Midbrain (tissue), 1 donor: ENCODE data around the gene PHACTR3.

Experiments
- DNase-seq: peaks from one replicate; lab custom pipeline; 2025; lab: John Stamatoyannopoulos, UW

PHACTR3 gene

DNA sequence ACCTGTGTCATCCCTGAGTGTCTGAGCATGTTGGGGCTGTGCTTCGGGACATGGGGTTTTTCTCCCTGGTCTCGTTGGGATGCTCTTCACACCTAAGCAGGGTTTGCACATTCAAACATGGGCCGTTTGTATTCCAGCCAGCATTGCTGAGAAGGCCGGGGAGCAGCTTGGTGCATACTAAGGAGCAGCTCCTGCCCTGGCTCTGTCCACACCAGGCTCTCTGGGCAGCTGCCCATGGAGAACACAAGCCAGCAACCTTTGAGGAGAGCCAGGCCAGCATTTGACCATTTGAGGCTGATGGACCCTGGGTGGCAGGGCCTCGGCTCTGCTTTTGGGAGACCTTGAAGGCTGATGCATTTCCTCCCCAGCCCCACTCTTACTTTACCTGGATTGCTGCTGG, 92.1 kb downstream of the PHACTR3 start:
- peak; percentile 39 for DNase-seq

DNA sequence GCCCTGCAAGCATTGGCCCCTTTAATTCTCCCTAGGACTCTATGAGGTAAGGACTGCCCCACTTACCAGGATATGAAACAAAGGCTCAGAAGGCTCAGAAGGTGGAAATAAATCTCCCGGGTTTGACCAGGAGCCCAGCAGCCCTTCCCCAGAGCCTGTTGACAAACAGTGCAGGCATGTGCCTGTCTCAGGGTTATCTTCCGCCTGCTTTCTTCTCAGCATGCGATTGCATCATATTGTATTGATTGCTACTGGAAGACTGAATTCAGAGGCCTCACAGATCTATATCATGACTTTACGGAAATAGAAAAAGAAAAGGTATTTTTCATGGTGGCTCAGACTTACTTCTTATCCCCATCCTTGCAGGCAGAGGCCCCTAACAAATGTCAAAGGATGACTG, 92.7 kb downstream of the PHACTR3 start:
- DNase-seq, result no peak

DNA sequence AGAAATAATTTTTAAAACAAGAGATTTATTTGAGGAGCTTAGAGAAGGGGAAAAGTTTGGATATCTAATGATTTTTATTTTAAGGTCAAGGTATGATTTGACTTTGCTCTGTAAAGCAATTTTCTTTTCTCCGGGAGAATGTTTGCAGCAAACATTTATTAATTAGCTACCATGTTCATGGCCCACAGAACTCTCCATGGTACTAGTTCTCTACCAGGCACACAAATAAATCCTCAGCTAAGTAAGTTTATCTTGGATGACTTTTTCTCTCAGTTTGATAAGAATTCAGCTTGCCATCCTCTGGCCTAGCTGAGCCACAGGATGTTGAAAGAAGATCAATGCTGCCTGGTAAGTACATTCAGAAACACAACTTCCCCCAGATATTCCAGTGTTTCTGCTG, 94.3 kb downstream of the PHACTR3 start:
- DNase-seq, result no peak

DNA sequence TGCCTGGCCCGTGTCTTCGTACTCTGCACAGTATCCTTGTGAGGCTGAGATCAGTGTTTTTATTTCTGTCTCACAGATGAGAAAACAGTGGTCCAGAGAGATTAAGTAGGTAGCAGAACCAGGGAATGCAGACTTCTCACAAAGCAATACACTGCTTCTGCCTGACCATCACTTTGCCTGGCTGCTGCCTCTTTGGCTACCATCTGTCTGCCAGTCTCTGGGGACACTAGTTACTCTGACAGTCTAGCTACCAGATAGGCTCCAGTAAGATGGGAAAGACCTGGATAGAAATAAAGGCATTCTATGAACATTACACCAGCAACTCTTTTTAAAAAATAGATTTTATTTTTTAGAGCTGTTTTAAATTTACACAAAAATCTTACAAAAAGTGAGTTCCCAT, 96.9 kb downstream of the PHACTR3 start:
- no peak for DNase-seq

DNA sequence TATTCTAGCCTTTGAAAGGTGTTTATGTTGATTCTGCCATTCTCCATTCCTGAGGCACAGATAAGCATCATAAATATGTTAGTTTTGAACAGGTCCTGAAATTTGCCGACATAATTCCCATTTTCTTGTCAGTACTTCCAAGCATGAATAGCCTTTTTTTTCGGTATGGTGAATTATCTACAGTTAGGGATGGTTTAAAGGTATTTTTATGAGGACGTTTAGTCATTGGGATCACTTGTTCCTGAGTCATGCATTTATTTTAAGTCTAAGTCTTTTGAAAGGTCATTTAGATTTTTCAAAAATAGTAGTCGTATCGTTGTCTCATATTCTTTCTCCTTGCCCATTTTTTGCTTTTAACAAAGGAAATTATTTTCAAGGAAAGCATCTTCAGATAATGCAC, 98.7 kb downstream of the PHACTR3 start:
- DNase-seq, result no peak

DNA sequence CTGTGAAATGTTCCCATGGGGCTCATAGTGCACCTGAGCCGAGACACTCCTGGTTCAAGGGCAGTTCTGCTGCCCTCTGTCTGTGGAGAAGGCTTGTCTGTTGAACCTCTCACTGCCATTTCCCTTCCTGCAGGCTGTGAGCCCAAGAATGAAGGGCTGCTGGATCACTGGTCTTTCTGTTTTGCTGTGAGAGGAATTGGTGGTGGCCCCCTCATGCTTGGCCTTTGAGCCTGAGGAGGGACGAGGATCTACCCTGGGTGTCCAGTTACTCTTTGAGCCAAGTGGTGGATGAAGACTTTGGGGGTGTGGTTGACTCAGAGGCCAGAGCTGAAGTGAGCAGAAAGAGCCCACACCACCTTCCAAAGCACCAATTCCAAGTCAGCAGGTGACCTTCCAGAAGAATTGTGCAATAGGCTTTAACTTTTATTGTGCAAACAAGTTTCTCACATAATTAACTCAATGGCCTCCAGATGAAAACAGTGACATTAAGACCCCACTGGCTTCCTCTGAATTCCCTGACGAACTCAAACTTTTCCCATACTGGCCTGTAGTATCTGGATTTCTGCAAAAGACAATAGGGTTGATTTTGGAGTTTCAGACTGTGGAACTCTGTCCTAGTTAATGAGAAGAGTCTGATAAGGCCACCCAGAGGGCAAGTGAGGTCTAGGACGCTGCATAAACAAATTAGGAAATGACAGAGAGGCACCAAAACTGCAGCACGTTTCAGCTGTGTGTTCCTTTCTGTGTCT, 101.5 kb downstream of the PHACTR3 start:
- no peak for DNase-seq

DNA sequence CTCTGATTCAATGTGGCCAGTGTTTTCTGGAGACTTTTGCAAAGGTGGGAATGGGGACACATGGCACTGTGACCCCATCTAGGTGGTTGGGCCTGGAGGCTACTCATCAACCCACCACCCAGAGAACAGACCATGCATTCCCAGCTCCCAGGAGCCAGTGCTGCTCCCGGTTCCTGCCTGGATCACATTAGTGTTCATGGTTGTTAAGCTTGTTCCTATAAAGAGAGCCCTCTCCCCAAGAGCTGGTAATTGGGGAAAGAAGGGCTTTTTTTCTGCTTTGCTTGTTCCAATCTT, 102.0 kb downstream of the PHACTR3 start:
- DNase-seq, result no peak

DNA sequence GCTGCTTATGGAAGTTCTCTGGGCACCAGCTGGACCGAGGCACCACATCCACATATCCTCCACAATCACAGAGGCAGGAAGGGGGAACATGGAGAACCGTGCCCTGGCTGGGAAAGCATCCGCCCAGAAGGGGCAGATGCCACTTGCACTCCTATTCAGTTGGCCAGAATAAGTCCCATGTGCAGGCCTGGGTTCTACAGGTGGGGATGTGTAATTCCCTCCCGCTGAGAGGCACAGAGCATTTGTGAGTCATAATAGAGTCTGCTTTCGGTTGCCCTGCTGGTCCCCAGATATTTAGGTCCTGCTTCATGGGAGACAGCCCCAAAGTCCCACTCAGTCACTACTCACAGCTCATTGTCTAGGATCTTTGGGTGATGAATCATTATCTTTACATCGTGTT, 104.0 kb downstream of the PHACTR3 start:
- no peak for DNase-seq

DNA sequence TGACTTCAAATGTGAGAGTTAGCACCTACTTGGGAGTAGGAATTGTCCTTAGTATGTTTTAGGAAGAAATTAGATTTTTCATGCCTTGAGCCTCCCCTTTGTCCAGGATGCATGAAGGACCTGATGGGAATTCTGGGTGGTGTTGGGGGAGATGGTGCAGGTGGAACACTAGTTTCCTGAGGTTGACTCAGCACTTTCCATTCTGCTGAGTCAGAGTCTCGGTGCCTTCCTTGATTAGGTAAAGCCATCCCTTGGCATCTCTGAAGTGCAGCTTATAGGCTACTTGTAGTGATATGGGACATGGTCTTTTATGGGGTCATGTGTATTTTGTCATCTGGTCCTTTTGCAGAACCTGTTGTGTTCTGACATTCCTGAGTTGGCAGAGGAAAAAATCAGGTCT, 105.3 kb downstream of the PHACTR3 start:
- no peak for DNase-seq

DNA sequence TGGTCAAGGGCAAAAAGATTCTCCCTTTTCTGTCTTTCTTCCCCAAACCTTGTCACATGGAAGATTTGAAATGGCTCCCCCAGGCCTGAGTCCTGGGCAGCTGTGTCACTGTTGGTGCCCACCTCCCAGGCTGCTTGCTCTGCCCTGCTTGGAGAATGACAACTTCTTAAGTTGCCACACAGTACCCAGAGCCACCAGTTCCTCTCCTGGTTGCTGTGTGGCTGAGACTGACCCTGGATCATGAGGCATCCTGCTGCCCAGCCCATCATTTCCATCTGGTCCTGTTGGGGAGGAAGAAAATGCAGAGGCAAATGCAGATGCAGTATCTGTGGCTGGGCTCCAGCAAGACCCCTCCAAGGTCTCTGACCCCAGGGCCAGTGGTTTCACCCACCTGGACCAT, 113.7 kb downstream of the PHACTR3 start:
- no peak for DNase-seq

DNA sequence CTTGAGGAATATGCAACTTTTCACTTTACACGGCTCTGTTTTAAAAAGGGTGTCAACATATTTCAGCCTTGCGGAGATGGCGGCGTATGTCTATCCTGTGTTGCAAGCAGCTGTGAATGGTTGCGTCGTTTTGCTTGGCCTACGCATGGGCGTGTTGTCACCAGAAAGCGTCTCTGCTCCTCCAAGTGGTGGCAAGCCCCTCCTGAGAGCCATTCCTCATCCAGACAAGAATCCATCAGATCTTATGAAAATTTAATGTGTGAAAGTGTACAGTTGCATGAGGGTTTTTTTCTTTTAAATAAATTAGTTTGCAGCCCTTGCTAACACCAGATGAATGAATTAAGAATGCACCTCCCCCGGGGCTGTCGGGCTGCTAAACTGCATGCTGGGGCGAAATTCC, 114.4 kb downstream of the PHACTR3 start:
- no peak for DNase-seq

DNA sequence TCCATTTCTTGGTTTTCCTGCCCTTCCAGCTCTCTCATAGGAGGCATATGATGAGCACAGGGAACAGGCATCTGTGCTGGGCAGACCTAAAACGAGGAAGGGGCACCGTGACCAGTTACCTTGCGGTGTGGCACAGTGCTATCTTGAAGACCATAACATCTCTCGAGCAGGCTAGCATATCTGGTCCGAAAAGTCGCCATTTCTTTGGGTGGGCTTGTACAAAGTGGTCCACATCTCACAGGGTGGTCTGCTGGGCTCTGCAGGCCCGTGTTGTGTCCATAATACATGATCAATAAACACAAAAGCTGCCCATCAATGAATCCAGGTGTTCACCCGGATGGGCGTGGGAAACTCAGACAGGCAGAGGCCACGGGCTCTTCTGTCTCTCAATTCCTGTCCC, 115.7 kb downstream of the PHACTR3 start:
- DNase-seq, result no peak

DNA sequence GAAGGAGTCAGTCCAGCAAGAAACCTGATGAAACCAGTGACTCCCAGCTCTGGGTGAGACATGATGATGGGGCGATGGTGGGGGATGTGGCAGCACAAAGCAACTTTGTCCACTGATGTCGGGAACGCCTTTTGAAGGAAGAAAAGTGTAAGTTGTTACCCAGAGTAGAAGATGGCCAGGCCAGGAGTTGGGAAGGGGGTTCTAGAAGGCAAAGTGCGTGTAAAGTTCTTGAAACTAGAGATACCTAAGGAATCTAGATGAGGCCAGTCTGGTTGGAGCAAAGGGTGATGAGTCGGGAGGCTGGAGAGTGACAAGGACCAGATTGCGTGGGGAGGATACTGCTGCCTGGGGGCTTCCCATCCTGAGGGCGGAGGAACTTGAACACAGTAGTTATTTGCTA, 117.0 kb downstream of the PHACTR3 start:
- no peak for DNase-seq

DNA sequence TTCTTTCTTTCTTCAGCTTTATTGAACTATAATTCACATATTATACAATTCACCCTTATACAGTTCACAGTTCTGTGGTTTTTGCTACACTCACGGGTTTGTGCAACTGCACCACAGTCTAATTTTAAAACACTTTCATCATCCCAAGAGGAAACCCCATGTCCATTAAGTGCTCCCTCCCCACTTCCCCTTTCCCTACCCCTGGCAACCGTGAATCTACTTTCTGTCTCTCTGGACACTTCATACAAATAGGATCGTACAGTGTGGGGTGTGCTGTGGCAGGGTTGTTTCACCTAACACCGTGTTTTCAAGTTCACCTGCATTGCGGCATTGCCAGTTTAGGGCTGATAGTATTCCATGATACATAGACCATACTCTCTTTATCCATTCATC, 118.8 kb downstream of the PHACTR3 start:
- peak; percentile 30 for DNase-seq

DNA sequence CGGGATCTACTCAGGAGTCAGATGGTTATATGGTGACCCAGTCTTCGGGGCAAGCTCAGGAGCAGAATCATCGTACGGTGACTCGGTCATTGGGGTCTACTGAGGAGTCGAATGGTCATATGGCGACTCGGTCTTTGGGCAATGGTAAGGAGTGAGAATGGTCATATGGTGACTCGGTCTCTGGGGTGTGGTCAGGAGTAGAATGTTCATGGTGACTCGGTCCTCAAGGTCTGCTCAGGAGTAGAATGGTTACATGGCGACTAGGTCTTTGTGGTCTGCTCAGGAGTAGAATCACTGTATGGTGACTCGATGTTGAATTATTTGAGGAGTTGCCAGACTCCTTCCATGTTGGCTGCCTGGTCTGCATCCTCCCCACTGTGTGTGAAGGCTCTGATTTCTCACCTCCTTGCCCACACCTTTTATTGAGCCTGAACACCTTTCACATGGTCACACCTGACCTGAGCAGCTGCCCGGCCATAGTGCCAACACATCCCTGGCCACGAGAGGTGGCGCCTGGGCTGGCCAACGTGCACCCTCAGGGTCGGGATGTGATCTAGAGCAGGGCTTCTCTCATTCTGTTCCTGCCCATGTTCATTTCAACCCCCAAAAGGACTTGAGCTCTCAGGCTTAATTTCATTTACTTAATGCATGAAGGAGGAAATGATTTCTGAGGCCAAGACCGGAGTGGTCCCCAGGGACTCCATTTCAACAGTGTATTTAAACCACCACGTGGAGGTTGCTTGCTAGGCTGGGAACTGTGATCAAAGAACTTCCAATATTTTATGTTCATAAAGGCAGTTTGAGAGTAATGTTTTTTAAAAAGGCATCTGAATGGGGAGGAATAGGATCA, 119.5 kb downstream of the PHACTR3 start:
- DNase-seq, result no peak

DNA sequence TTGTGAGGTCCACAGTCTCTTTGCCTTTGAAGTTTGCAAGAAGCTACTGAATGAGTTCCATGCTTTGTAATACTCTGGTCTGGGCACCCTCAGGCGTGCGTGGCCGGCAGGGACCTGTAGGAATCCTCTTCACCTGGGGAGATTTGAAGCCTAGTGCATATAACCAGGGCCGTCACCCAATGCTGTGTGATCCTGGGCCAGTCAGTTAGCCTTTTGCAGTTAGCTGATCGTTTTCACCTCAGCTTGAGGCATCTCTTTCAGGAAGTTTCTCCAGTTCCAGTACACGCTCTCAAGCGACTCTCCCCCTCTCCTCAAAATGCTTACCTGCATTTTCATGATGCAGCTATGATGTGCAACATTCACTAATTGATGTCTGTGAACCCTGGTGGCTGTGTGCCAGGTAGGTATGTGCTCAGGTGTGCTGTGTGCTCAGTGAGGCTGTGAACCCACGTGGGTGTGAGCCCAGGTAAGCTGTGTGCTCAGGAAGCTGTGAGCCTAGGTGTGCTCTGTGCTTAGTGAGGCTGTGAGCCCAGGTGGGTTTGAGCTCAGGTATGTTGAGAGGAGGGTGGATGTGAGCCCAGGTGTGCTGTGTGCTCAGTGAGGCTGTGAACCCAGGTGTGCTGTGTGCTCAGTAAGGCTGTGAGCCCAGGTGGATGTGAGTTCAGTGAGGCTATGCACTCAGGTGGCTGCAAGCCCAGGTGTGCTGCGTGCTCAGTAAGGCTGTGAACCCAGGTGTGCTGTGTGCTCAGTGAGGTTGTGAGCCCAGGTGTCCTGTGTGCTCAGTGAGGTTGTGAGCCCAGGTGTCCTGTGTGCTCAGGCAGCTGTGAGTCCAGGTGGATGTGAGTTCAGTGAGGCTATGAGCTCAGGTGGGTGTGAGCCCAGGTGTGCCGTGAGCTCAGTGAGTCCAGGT, 120.4 kb downstream of the PHACTR3 start:
- DNase-seq, result no peak

DNA sequence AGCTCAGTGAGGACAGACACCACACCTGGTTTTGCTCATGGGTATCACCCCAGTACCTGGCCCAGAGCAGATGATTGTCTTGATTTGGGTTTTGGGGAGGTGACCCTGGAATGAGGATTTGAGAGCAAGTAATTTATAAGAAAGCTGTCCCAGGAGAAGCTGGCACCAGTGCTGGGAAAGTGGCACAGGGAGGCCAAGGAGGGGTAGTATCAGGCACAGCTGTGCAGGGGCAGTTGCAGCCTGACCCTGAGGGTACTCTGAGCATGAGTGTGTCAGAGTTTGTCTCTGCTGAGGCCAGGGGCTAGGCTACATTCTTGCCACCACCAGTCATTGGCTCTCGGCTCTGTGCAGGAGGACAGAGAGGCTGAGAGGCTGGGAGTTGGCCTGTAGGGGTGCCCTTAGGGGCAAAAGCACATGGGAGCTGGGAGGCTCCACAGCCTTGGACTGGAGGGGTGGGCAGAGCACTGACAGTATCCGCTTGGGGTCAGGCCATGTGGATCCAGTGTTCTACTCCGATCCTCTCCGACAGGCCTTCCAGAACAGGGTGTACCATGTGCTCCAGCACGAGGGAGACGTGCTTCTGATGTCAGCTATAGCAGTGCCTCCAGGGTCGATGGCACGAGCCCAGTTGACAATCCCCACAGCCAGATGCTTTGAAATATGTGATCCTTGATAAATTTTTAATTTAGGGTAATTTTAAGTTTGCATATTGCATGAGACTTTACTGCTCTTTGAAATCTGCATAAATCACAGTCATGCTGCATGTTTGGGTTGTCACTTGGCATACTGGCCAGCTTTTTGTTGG, 121.3 kb downstream of the PHACTR3 start:
- no peak for DNase-seq

DNA sequence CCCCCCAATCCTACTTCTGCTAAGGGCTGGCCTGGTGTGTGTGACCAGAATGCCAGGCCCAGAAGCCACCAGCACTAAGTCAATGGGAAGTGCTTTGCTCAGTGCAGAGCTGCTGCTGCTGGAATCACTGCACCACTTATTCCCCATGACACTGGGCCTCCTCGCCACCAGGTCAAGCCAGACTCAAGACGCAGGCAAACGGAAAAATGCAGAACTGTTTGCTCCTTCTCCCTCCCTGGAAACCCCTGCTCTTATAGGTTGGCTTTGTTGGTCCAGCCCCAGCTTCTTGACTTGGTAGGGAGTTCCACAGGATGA, 121.9 kb downstream of the PHACTR3 start:
- no peak for DNase-seq

DNA sequence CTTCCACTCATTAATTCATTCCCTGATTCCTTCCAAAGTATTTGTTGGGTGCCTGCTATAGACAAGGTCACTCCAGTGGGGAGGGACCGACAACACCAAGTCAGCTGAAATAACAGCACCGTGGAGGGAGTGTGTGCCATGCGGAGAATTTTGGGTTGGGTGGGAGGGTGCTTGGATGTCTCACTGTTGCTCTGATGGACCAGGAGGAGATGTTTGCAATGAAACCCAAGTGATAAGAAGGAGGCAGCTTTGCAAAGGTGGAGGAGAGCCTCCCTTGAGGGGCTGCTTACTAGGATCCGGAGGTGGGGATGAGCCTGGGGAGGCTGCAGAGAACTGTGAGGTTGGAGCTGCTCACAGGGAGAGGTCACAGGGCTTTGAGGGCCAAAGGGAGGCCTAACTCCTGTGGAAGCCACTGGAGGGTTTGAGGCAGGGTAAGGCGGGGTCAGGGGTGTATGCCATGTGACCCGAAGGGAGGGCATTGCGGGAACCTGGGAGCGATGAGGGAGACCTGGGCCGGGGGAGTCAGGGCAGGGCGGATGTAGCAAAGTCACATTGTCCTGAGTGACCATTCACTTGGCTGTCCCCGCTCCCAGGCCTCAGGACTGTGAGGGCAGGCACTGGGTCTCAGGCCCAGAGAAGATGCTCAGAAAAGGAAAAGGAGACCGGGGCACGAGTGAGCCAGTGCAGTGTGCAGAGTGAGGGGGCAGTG, 124.5 kb downstream of the PHACTR3 start:
- DNase-seq, result no peak

DNA sequence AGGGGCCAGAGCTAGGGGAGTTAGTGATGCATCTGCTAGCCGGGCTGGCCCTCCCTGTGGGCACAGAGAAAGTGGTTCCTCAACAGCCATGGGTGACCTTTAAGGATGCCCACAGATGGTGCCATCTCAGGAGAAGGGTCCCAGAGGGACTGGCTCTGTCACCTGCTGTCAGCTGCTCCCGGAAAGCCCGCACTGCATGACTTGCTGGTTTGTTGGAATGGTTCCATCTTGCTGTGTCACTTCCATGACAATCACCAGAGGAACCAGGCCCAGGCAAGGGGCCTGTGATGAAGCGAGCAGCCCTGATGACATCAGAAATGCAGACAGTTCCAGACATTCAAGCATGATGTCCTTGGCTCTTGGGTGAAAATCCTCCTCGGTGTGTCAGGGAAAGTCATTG, 125.2 kb downstream of the PHACTR3 start:
- no peak for DNase-seq

DNA sequence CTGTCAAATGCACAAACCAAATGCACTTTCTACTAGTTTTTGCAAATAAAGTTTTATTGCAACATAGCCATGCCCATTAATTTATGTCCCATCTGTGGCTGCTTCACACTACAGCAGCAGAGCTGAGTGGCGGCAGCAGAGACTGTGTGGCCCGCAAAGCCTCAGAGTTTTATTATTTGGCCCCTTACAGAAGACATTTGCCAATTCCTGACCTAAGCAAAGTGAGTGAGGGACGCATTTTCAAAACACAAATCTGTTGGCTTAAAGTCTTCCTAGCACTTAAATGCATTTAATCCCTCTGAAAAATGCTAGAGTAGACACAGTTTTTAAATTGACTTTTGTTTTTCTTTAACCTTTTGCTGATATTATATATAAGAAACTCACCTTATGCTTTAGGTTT, 126.4 kb downstream of the PHACTR3 start:
- DNase-seq, result no peak
